Occipital lobe (tissue), 2 donors: ENCODE results near the gene NKD2. TPM values are rescaled to one million over a fixed set of nuclear protein-coding genes. Genes with fewer than 3 reads are reported as not detected.
"Not testable (repeated sequence)": the region's sequence is repeated elsewhere in the genome, so short reads cannot be mapped to it uniquely, and the experiment has no call there.

Experiments used
- DNase-seq: peaks from one replicate; lab custom pipeline; 2025; lab: John Stamatoyannopoulos, UW
- total RNA-seq: library from RNA; depleted of rRNA; stranded (reverse); fragments of >200 nt; gene quantifications from one replicate; pipeline ENCODE4 v1.2.3, GENCODE V29; 2014

NKD2 gene
- total RNA-seq = 3.0 TPM

DNA sequence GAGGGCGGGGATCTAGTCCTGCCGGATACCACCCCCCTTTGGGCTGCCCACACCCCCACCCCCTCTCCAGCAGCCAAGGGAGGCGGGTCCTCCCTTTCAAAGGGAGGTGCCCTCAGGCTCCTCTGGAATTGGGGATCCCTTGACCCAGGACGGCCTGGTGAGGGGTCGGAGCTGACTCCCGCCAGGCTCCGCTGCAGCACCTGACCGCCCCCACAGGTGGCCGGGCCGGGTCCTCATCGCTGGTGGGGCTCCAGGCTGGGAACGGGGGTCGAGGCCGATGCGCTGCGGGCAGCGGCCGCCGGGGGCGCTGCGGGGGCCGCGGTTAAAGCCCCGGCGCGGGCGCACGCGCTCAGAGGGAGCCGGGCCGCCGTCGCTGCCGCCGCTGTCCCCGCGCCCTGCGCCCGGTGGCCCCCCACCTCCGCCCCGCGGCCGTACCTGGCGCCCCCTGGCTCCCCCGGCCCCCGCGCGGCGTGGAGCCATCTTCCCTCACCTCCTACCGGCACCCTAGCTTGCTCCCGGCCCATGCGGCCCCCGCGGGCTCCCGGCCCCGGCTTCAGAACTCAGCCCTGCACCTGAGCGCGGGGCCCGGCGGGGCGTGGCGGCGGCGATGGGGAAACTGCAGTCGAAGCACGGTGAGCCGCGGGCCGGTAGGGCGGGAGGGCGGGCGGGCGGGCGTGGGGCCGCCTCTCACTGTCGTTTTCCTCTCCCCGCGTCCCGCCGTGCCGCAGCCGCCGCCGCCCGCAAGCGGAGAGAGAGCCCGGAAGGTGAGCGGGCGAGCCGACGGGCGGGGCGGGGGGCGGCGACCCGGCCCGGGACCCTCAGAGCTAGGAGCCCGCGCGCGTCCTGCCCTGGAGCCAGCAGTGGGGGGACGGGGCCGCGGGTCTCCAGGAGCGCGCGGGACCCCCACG lies at the start of gene NKD2:
Gene NKD2, plus strand, starts transcription at position 352 of the 908 bp plus-strand sequence. Its CDS starts 256 bp downstream, at position 608.
- no peak for DNase-seq

DNA sequence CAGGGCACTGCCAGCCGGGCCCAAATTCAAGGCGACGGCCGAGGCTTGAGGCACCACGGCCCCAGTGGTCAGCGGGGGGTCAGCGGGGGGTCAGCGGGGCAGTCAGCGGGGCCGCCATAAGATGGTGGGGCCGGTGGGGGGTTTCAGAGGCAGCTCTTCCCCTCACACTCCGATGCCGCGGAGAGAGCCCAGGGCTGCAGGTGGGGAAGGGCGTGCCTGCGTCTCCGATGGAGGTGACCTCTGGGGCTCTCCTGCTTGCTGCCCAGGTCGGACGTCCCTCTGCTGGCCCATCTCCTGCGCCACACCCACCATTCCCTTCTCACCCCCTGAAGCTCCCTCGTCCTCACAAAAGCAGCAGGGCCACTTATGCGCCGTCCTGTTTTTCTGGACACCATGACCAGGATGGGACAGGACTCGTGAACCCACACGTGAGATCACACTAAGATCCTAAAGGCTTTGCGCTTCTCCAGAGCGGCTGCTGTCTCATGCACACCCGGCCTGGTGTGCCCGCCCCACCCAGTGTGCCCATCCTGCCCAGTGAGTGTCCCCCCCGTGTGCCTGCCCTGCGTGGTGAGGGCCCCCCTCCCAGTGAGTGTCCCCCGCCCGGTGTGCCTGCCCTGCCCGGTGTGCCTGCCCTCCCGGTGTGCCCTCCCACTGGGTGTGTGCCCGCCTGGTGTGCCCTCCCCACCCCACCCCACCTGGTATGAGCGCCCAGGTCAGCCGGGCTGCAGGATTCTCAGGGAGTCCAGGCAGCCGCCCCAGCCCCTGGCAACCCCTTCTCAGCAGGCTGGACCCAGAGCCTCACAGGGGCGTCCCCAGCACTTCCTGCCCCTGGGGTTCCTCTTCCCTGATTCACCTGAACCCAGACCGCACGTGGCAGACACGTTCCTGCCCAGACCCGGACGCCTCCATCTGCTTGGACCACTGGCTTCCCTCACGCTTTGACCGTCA lies 48.7 kb upstream of the NKD2 start:
- no peak for DNase-seq

GRCh38 chr5:960551-960950 lies 48.1 kb upstream of the NKD2 start:
- no peak for DNase-seq

DNA sequence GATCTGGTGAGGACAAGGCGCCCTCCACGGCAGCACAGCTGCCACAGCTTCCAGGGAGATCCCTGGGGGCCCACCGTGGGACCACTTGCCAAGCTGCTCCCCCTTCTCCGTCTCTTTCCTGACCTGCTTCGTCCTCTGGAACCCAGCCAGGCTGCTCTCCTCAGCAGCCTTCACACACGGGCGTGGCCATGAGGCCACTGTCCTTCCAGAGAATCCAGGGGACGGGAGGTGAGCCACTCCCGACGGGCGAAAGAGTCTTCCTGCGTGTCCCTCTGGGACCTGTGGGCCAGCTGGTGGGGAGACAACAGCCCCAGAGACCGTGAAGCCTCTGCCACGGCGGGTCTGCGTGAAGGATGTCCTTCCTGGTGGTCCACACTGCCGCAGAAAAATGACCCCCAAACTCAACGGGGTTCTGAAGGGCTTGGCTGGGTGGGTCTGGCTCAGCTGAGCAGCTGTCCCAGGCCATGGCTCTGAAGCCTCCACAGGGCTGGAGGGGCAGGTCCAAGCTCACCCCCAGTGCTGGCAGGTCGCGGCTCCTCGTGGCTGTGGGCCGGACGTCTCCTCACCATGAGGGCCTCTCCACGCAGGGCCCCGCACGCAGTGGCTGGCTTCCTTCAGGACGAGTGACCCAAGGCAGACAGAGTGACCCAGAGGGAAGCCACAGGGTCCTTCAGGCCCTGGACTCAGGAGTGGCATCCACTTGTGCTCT lies 47.4 kb upstream of the NKD2 start:
- DNase-seq = no peak

DNA sequence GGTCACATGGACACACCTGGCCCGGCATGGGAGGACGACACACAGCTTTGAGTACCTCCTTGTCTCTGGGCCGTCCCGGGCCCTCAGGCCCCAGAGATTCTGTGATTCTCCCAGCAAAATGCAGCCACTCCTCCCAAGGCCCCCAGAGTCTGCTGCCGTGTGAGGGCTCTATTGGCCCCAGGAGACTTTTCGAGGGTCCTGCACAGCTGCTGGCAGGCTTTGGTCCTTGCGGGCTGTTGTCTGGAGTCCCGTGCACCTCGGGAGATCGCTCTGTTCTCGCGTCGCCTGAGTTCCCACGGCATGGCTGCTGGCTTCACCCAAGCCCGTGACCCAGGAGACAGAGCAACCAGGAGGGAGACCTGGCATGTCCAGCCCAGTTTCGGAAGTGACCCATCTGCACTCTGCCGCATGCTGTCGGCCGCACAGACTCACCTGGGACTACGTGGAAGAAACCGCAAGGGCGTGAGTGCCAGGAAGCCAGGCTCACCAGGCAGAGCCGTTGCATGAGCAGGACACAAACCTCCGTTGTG lies 46.8 kb upstream of the NKD2 start:
- DNase-seq = no peak

DNA sequence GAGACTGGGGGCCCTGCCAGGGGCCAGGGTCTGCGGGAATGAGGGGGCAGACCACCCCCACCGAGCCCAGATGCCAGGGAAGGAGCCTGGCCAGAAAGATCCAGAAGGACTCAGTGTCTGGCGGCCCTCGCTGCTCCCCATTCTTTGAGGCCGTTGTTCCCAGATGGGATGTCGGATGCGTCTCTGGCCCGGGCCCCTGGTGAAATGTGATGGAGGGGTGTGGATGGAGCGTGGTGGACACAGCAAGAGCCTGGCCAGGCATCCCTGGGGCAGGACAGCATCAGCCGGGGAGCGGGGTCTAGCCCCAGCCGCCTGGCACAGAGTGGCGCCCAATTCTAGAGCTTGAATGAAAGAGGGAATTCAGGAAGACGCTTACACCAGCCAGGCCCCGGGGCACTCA lies 46.2 kb upstream of the NKD2 start:
- DNase-seq = no peak

DNA sequence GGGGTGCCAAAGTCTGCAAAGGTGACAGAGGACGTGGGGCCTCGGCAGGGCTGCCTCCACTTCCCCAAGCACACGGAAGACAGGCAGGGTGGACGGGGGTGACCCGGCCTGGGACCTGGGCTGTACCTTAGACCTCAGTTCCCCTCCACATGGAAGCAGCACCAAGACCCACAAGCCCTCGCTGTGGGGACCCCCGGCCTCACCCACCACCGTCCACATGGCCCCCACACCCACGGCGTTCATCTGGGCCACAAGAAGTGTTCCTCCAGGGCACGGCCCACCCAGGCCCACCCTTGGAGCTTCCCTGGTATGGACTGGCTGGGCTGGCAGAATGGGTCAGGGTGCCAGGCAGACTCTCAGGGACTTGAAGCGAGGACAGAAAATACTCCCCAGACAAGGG lies 45.8 kb upstream of the NKD2 start:
- no peak for DNase-seq

DNA sequence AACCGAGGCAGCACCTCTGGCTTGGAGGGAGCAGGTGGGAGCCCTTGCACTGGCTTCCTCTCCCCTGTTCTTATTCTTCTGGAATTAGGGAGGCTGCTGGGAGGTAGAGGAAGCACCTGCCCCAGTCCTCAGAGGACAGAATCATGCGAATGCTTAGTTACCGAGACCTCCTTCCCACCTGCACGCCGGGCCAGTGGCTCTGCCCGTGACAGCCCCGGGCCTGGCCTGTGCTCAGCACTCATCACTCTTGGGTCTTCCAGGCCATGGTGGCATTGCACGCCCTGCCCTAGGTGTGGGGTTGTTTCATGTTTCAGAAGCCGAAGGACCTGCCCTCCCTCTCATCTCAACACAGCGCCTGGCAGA lies 45.3 kb upstream of the NKD2 start:
- no peak for DNase-seq

DNA sequence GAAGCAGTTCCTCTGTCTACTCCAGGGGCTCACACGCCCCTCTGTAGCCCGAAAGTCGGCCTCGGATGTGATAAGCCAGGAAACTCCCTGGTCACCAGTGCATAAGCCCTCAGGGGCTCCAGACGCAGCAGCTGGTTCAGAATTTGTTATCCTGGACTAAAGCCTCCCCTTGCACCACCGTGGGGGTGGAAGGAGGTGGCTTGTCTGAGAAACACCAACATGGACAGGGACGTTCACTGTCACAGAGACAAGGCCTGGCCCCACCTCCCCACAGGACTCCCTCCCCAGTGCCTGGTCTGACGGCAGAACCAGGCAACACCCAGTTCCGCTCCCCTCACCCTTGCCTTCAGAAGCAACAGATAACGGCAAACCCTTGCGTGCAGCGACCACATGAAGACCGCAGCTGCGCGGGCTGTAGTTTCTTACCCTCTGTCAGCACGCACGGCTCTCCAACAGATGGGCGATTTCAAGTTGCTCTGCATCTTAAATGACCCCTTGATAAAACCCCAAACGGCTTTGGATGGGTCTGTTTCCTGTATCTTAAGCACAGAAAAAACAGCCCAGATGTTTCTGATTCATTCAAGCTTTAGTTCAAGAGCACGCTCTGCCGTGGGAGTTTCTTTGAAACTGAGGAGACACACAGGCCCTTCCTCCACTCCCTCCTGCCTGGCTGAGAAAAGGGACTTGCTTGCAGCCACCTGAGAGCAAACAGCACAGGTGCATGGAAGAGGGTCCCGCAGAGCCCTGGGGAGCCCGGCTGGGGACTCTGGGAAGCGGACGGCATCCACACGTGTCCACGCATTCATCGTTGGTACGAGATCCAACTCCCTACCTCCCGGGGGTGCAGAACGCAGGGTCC lies 44.7 kb upstream of the NKD2 start:
- DNase-seq = no peak

GRCh38 chr5:964821-965220 lies 43.8 kb upstream of the NKD2 start:
- no peak for DNase-seq

GRCh38 chr5:965604-966344 lies 42.8 kb upstream of the NKD2 start:
- DNase-seq = no peak

GRCh38 chr5:966345-966710 lies 42.3 kb upstream of the NKD2 start:
- no peak for DNase-seq

- DNase-seq = no peak
Observed at GRCh38 chr5:966941-967340, 41.7 kb upstream of the NKD2 start.

DNA sequence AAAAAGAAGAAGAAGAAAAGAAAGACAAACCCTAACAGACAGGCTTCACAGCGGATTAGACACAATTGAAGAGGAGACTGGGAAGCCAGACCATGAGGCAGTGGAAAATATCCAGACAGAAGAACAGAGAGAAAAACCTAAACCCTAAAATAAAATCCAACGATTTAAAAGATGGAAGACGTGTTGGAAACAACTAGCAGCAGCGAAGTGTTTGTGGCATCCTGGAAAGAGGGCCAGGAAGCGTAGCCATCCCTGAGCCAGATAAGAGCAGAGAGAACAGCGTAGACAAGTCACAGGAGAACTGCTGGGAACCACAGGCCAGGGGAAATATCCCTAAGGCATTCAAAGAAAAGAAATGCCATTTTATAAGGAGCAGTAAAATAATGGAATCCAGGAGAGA lies 39.7 kb upstream of the NKD2 start:
- no peak for DNase-seq

- DNase-seq = peak; percentile 29
Observed at GRCh38 chr5:969408-969839, 39.2 kb upstream of the NKD2 start.

DNA sequence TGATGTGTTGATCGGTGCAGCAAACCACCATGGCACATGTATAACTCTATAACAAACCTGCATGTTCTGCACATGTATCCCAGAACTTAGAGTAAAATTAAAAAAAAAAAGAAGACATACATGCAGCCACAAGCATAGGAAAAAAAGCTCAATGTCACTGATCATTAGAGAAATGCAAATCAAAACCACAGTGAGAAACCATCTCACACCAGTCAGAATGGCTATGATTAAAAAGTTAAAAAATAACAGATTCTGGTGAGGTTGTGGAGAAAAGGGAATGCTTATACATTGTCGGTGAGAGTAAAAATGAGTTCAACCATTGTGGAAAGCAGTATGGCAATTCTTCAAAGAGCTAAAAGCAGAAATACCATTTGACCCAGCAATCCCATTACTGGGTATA lies 36.0 kb upstream of the NKD2 start:
- not testable (repeated sequence) for DNase-seq

DNA sequence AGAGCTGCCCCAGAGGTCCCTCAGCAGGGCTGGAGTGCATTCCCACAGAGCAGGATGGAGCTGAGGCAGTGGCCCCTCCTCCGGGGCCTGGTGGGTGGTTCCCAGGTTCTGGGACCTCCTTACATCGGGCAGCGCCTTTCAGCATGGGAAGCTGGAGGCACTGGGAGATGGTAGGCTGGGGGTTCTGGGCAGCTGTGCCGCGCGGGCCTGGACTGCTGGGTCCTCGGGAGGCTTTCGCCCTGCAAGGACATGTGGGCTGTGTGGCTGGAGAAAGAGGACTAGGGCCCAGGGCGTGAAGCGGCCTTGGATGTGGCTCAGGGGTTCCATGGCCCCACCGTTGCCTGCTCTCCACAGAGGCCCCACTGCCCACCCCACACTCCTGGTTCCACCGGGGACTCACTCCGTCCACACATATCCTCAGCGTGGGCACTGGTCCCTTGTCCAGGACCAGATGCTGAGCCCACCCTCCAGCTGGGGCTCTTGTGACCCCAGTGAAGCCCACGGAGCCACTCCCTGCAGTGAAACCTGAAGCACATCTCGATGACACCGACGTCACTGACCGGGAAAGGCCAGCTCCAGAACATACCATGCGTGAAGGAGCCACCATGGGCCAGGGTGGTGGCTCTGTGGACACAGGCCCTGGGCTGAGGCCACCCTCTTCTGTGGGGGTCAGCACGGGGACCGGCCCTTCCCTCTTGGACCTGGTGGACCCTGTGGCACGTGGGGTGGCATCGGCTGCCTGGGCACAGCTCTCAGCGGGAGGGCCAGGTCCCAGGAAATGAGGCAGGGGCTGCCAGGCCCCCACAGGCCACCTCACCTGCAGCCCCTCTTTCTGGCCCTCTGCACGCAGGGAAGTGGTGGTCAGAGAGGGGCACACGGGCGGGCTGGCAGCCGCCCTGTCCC lies 31.5 kb upstream of the NKD2 start:
- DNase-seq = no peak

- DNase-seq = no peak
Observed at GRCh38 chr5:978054-978453, 30.5 kb upstream of the NKD2 start.

- DNase-seq = no peak
Observed at GRCh38 chr5:978693-979092, 29.9 kb upstream of the NKD2 start.
